Gastrocnemius medialis (tissue), 4 donors: ENCODE data around the gene SLC44A1.

Source experiments
- CTCF ChIP-seq, 5 experiments: fragments of 450-650 bp in 3 of 5; fragments of 200-600 bp in 2 of 5; sonication (generic) in 2 of 5; IDR thresholded peaks in 4 of 5; conservative IDR thresholded peaks in 1 of 5; 1 replicate in 4 of 5; 2 replicates in 1 of 5; pipeline ENCODE4 v1.5.1; 2016 to 2019; ENCODE audit warnings: antibody characterized with exemption in 5 of 5, mild to moderate bottlenecking in 3 of 5, moderate library complexity in 3 of 5
- POLR2A ChIP-seq, 2 donors: fragments of 450-650 bp; IDR thresholded peaks; one replicate each; pipeline ENCODE4 v1.6.1; 2017; ENCODE audit warnings: antibody characterized with exemption in 2 of 2, mild to moderate bottlenecking in 2 of 2, moderate library complexity in 2 of 2

- no peak for TF ChIP-seq CTCF (IDR thresholded peaks at IDR 0.05 in 4 of 5, conservative IDR thresholded peaks at IDR 0.05 in 1 of 5)
- no peak for TF ChIP-seq POLR2A (IDR thresholded peaks at IDR 0.05)
These were observed 224.4 kb downstream of the SLC44A1 start for GRCh38 chr9:105468875-105469274.
